Neural progenitor cell (in vitro differentiated cells): ENCODE measurements around the gene GIGYF2. TPM values are rescaled to one million over a fixed set of nuclear protein-coding genes. Genes with fewer than 3 reads are reported as not detected.

Experiments
- DNase-seq: peaks from one replicate; pipeline ENCODE4 v3.0.0-alpha.2; 2016; ENCODE audit warnings: low spot score
- H2AFZ ChIP-seq: fragments of 200-600 bp; sonication (generic); replicated peaks from 2 replicates; pipeline ENCODE4 v1.6.1; 2016; ENCODE audit warnings: antibody characterized with exemption
- H3F3A ChIP-seq: fragments of 200-600 bp; sonication (generic); 2 replicates; pipeline ENCODE4 v1.6.1; 2016; ENCODE audit warnings: antibody characterized with exemption, low read depth
- H3K27ac ChIP-seq: fragments of 200-600 bp; sonication (generic); 2 replicates; pipeline ENCODE4 v1.5.1; 2016; ENCODE audit warnings: mild to moderate bottlenecking
- H3K27me3 ChIP-seq: fragments of 200-600 bp; sonication (generic); 2 replicates; pipeline ENCODE4 v1.6.1; 2016; ENCODE audit warnings: mild to moderate bottlenecking, moderate library complexity
- H3K36me3 ChIP-seq: fragments of 200-600 bp; sonication (generic); 2 replicates; pipeline ENCODE4 v1.5.1; 2016
- H3K4me1 ChIP-seq: fragments of 200-600 bp; sonication (generic); 2 replicates; pipeline ENCODE4 v1.6.1; 2016; ENCODE audit warnings: mixed run types
- H3K4me2 ChIP-seq: fragments of 200-600 bp; sonication (generic); 2 replicates; pipeline ENCODE4 v1.6.1; 2016
- H3K4me3 ChIP-seq: fragments of 200-600 bp; sonication (generic); 2 replicates; pipeline ENCODE4 v1.5.1; 2016
- H3K79me2 ChIP-seq: fragments of 200-600 bp; sonication (generic); 2 replicates; pipeline ENCODE4 v1.6.1; 2016; ENCODE audit warnings: low read depth
- H3K9ac ChIP-seq: fragments of 200-600 bp; sonication (generic); 2 replicates; pipeline ENCODE4 v1.6.1; 2016
- H3K9me3 ChIP-seq: fragments of 200-600 bp; sonication (generic); 2 replicates; pipeline ENCODE4 v1.5.1; 2016; ENCODE audit warnings: low read depth
- H4K20me1 ChIP-seq: fragments of 200-600 bp; sonication (generic); 2 replicates; pipeline ENCODE4 v1.6.1; 2016; ENCODE audit warnings: low read depth
- H3K27ac Mint-ChIP-seq: 3 replicates; pipeline ENCODE4 v1.8.0; 2021; ENCODE audit warnings: mixed read lengths
- H3K27me3 Mint-ChIP-seq: 2 replicates; pipeline ENCODE4 v1.8.0; 2022; ENCODE audit warnings: low read depth, mild to moderate bottlenecking, inconsistent platforms, moderate library complexity, mixed read lengths; ENCODE audit not compliant: insufficient read depth
- H3K36me3 Mint-ChIP-seq: 3 replicates; pipeline ENCODE4 v1.8.0; 2021; ENCODE audit warnings: mixed read lengths
- H3K4me1 Mint-ChIP-seq: 3 replicates; pipeline ENCODE4 v1.8.0; 2021; ENCODE audit warnings: mixed read lengths
- H3K4me3 Mint-ChIP-seq: 3 replicates; pipeline ENCODE4 v1.8.0; 2021; ENCODE audit warnings: mild to moderate bottlenecking, moderate library complexity, mixed read lengths
- H3K9me3 Mint-ChIP-seq: 3 replicates; pipeline ENCODE4 v1.8.0; 2020; ENCODE audit warnings: mixed read lengths
- CTCF ChIP-seq: fragments of 200-600 bp; sonication (generic); IDR thresholded peaks from 2 replicates; pipeline ENCODE4 v1.5.1; 2017; ENCODE audit warnings: antibody characterized with exemption, mild to moderate bottlenecking
- EZH2 ChIP-seq: fragments of 200-600 bp; sonication (generic); IDR thresholded peaks from 2 replicates; pipeline ENCODE4 v1.6.1; 2017; ENCODE audit warnings: antibody characterized with exemption, mild to moderate bottlenecking, moderate library complexity
- EZH2phosphoT487 ChIP-seq: fragments of 200-600 bp; sonication (generic); IDR thresholded peaks from 2 replicates; pipeline ENCODE4 v1.6.1; 2017; ENCODE audit warnings: antibody characterized with exemption
- total RNA-seq: library from RNA; depleted of rRNA; stranded (reverse); fragments of >200 nt; gene quantifications from 2 replicates; pipeline ENCODE4 v1.2.3, GENCODE V29; 2015; ENCODE audit warnings: low replicate concordance

GIGYF2 gene
- total RNA-seq, 1 donor from 2014 or later = 76.3 TPM

GRCh38 chr2:232836934-232837333 lies 139.8 kb downstream of the GIGYF2 start:
- no peak for DNase-seq
- H3K4me3 ChIP-seq = no peak overlapping the region
- no peak overlapping the region for H3K4me2 ChIP-seq
- no peak overlapping the region for H2AFZ ChIP-seq
- H3K79me2 ChIP-seq = no peaks in the 10 kb centered on the region
- peaks cover 41% of the 10 kb centered on the region for H4K20me1 ChIP-seq
- no peaks in the 10 kb centered on the region for H3K9me3 ChIP-seq
- no peak overlapping the region for H3K4me3 Mint-ChIP-seq
- H3K9ac ChIP-seq = no peak overlapping the region
- H3K27me3 Mint-ChIP-seq = peaks cover 2% of the 10 kb centered on the region
- H3K27ac ChIP-seq = no peak overlapping the region
- no peak for TF ChIP-seq EZH2
- no peak for TF ChIP-seq EZH2phosphoT487
- peaks cover 10% of the 10 kb centered on the region for H3K36me3 Mint-ChIP-seq
- no peaks in the 10 kb centered on the region for H3K9me3 Mint-ChIP-seq
- H3K27me3 ChIP-seq = no peaks in the 10 kb centered on the region
- no peak overlapping the region for H3K27ac Mint-ChIP-seq
- H3K4me1 Mint-ChIP-seq = no peaks in the 10 kb centered on the region
- H3F3A ChIP-seq = peaks cover 13% of the 10 kb centered on the region
- peaks cover 4% of the 10 kb centered on the region for H3K36me3 ChIP-seq
- peaks cover 9% of the 10 kb centered on the region for H3K4me1 ChIP-seq

GRCh38 chr2:232838406-232838874 lies 141.3 kb downstream of the GIGYF2 start:
- Histone ChIP-seq H4K20me1 (peaks cover 33% of the 10 kb centered on the region), H3K27ac (no peak overlapping the region), H3K36me3 (peaks cover 4% of the 10 kb centered on the region), H3K4me1 (peaks cover 6% of the 10 kb centered on the region), H3K9me3 (no peaks in the 10 kb centered on the region), H3K79me2 (no peaks in the 10 kb centered on the region), H3F3A (peaks cover 7% of the 10 kb centered on the region), H3K9ac (no peak overlapping the region), H3K4me3 (no peak overlapping the region), H2AFZ (no peak overlapping the region), H3K4me2 (no peak overlapping the region), H3K27me3 (no peaks in the 10 kb centered on the region)
- no peaks in the 10 kb centered on the region for H3K4me1 Mint-ChIP-seq
- H3K4me3 Mint-ChIP-seq = no peak overlapping the region
- no peak for TF ChIP-seq CTCF
- no peak for TF ChIP-seq EZH2phosphoT487
- no peak for TF ChIP-seq EZH2
- H3K9me3 Mint-ChIP-seq = no peaks in the 10 kb centered on the region
- DNase-seq = no peak
- H3K27ac Mint-ChIP-seq = no peak overlapping the region
- H3K27me3 Mint-ChIP-seq = peaks cover 2% of the 10 kb centered on the region
- H3K36me3 Mint-ChIP-seq = peaks cover 7% of the 10 kb centered on the region

DNA sequence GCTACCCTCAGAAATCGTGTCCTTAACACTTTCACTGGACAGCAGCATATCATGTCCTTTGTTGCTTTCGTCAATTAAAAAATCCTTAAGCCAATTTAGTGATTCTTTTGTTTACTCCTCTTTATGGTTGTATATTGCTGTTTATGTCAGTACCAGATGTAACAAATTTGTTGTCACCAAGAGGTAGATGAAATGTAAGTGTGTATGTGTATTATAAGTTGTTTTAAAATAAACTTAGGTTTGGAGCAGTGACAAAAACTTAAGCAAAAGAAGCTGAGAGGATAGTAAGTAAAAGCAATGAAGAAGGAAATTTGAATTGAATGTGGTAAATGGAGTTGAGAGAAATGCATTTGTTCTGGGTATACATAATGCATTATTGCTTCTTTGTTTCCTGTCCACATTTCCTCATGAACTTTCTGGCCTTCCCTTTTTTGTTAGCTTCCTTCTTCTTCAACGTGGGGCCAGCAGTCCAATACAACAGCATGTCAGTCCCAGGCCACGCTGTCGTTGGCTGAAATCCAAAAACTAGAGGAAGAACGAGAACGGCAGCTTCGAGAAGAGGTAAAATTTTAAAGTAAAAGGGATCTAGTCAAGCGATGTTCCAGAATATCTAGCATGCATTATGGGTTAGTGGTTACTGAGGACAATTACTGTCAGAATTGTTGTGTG lies 142.4 kb downstream of the GIGYF2 start:
- no peaks in the 10 kb centered on the region for H3K9me3 ChIP-seq
- DNase-seq = no peak
- peak overlapping the region; percentile 35 for H3K9ac ChIP-seq
- peaks cover 5% of the 10 kb centered on the region for H3K36me3 ChIP-seq
- H3F3A ChIP-seq = no peaks in the 10 kb centered on the region
- no peak overlapping the region for H3K27ac Mint-ChIP-seq
- no peak overlapping the region for H2AFZ ChIP-seq
- H3K9me3 Mint-ChIP-seq = no peaks in the 10 kb centered on the region
- H3K4me3 Mint-ChIP-seq = no peak overlapping the region
- no peaks in the 10 kb centered on the region for H3K27me3 ChIP-seq
- no peaks in the 10 kb centered on the region for H3K4me1 Mint-ChIP-seq
- peaks cover 3% of the 10 kb centered on the region for H3K36me3 Mint-ChIP-seq
- no peak for TF ChIP-seq EZH2phosphoT487
- TF ChIP-seq EZH2 = no peak
- TF ChIP-seq CTCF = no peak
- no peak overlapping the region for H3K27ac ChIP-seq
- peaks cover 2% of the 10 kb centered on the region for H3K27me3 Mint-ChIP-seq
- no peaks in the 10 kb centered on the region for H3K79me2 ChIP-seq
- H3K4me3 ChIP-seq = no peak overlapping the region
- H3K4me1 ChIP-seq = no peaks in the 10 kb centered on the region
- no peak overlapping the region for H3K4me2 ChIP-seq
- H4K20me1 ChIP-seq = peaks cover 22% of the 10 kb centered on the region

DNA sequence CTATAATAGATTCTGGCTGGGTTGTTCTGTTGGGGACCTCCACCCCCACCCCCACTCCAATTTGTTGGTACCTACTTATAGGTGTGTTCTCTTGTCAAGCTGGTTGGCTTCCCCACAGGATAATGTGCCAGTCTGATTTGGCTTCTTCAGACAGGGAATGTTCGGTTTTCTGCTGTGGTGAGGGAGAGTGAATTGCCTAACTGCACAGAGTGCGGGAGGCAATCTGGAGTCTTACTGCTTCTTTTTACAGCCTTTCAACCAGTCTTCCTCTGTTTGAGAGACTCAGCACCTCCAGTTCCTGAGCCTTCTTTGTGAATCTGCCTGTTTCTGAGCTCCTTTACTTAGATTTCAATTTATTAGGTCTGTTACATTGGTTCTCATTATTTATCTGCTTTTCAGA lies 145.6 kb downstream of the GIGYF2 start:
- peaks cover 6% of the 10 kb centered on the region for H4K20me1 ChIP-seq
- H3K36me3 ChIP-seq = peaks cover 27% of the 10 kb centered on the region
- H3F3A ChIP-seq = no peaks in the 10 kb centered on the region
- H3K4me3 Mint-ChIP-seq = no peak overlapping the region
- no peaks in the 10 kb centered on the region for H3K4me1 Mint-ChIP-seq
- no peak overlapping the region for H3K9ac ChIP-seq
- H3K4me3 ChIP-seq = no peak overlapping the region
- no peak overlapping the region for H3K27ac Mint-ChIP-seq
- TF ChIP-seq CTCF (no peak), EZH2phosphoT487 (no peak), EZH2 (no peak)
- H3K27me3 ChIP-seq = no peaks in the 10 kb centered on the region
- H3K36me3 Mint-ChIP-seq = peaks cover 6% of the 10 kb centered on the region
- no peak overlapping the region for H3K27ac ChIP-seq
- no peaks in the 10 kb centered on the region for H3K9me3 ChIP-seq
- H3K4me1 ChIP-seq = no peaks in the 10 kb centered on the region
- peaks cover 2% of the 10 kb centered on the region for H3K27me3 Mint-ChIP-seq
- H2AFZ ChIP-seq = no peak overlapping the region
- H3K79me2 ChIP-seq = no peaks in the 10 kb centered on the region
- H3K9me3 Mint-ChIP-seq = no peaks in the 10 kb centered on the region
- no peak for DNase-seq
- no peak overlapping the region for H3K4me2 ChIP-seq
